Endothelial cell (in vitro differentiated cells): Measurements from ENCODE around the gene RBP3. TPM values are rescaled to one million over a fixed set of nuclear protein-coding genes. Genes with fewer than 3 reads are reported as not detected.

ENCODE experiments used
- DNase-seq: peaks from one replicate; pipeline ENCODE4 v3.0.0; 2021; ENCODE audit warnings: low spot score
- H3K27ac Mint-ChIP-seq: one replicate; pipeline ENCODE4 v1.8.0; 2021; ENCODE audit warnings: mixed read lengths, inconsistent platforms; ENCODE audit not compliant: unreplicated experiment
- H3K27me3 Mint-ChIP-seq: one replicate; pipeline ENCODE4 v1.8.0; 2021; ENCODE audit warnings: mild to moderate bottlenecking, moderate library complexity, mixed read lengths, inconsistent platforms; ENCODE audit not compliant: unreplicated experiment
- H3K36me3 Mint-ChIP-seq: one replicate; pipeline ENCODE4 v1.8.0; 2021; ENCODE audit warnings: mild to moderate bottlenecking, low read depth, mixed read lengths, inconsistent platforms; ENCODE audit not compliant: unreplicated experiment
- H3K4me1 Mint-ChIP-seq: one replicate; pipeline ENCODE4 v1.8.0; 2021; ENCODE audit warnings: mild to moderate bottlenecking, mixed read lengths, inconsistent platforms; ENCODE audit not compliant: unreplicated experiment
- H3K4me3 Mint-ChIP-seq: one replicate; pipeline ENCODE4 v1.8.0; 2021; ENCODE audit warnings: mild to moderate bottlenecking, mixed read lengths, inconsistent platforms; ENCODE audit not compliant: unreplicated experiment
- H3K9me3 Mint-ChIP-seq: one replicate; pipeline ENCODE4 v1.8.0; 2021; ENCODE audit warnings: mixed read lengths, inconsistent platforms; ENCODE audit not compliant: unreplicated experiment
- total RNA-seq: library from RNA; stranded (reverse); fragmentation: NEBNext Ultra II Directional; extraction: Animal tissue kit (Norgen Biotek cat#: 25700); gene quantifications from one replicate; pipeline ENCODE4 v1.2.1, GENCODE V29; 2021; ENCODE audit not compliant: unreplicated experiment
- TF ChIP-seq, protein P1 (sequence below): fragments of 200-600 bp; sonication (generic); IDR thresholded peaks from one replicate; pipeline ENCODE4 v1.5.0; 2021; ENCODE audit warnings: antibody characterized with exemption; ENCODE audit not compliant: unreplicated experiment

Gene RBP3
- total RNA-seq, 1 donor from 2014 or later = not detected

- TF ChIP-seq, protein P1, sequence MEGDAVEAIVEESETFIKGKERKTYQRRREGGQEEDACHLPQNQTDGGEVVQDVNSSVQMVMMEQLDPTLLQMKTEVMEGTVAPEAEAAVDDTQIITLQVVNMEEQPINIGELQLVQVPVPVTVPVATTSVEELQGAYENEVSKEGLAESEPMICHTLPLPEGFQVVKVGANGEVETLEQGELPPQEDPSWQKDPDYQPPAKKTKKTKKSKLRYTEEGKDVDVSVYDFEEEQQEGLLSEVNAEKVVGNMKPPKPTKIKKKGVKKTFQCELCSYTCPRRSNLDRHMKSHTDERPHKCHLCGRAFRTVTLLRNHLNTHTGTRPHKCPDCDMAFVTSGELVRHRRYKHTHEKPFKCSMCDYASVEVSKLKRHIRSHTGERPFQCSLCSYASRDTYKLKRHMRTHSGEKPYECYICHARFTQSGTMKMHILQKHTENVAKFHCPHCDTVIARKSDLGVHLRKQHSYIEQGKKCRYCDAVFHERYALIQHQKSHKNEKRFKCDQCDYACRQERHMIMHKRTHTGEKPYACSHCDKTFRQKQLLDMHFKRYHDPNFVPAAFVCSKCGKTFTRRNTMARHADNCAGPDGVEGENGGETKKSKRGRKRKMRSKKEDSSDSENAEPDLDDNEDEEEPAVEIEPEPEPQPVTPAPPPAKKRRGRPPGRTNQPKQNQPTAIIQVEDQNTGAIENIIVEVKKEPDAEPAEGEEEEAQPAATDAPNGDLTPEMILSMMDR = no peak
- Mint-ChIP-seq H3K27ac (no peak within 1 kb of the TSS), H3K4me3 (no peak within 1 kb of the TSS), H3K36me3 (no peaks in the 10 kb centered on the region), H3K4me1 (peaks cover 7% of the 10 kb centered on the region), H3K27me3 (peaks cover 2% of the 10 kb centered on the region), H3K9me3 (no peaks in the 10 kb centered on the region)
- DNase-seq = no peak
Observed at GRCh38 chr10:47322300-47323061, 25.7 kb upstream of the RBP3 start, which contains the start of gene GDF2. Gene GDF2, plus strand, starts transcription at chr10:47322454. Its CDS starts 215 bp downstream, at chr10:47322669.

DNA sequence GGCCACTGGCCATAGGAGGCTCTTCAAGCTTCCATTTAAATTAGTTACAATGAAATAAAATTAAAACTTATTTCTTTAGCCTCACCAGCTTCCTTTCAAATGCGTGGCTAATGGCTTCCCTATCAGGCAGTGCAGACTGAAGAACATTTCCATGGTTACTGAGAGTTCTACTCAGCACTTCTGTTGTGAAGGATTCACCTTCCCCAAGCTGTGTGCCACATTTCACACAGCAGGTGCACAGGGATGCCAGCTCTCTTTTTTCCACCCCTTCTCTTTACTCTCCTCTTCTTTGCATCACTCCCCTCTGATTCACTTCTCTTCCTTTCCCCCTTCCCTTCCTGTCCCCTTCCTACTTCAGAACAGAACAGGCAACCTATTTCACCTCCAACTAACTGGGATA lies 25.1 kb upstream of the RBP3 start:
- no peak for DNase-seq
- no peak overlapping the region for H3K4me3 Mint-ChIP-seq
- H3K9me3 Mint-ChIP-seq = no peaks in the 10 kb centered on the region
- H3K27me3 Mint-ChIP-seq = peaks cover 2% of the 10 kb centered on the region
- H3K4me1 Mint-ChIP-seq = peaks cover 7% of the 10 kb centered on the region
- no peak overlapping the region for H3K27ac Mint-ChIP-seq
- TF ChIP-seq, protein P1 = no peak
- H3K36me3 Mint-ChIP-seq = no peaks in the 10 kb centered on the region

DNA sequence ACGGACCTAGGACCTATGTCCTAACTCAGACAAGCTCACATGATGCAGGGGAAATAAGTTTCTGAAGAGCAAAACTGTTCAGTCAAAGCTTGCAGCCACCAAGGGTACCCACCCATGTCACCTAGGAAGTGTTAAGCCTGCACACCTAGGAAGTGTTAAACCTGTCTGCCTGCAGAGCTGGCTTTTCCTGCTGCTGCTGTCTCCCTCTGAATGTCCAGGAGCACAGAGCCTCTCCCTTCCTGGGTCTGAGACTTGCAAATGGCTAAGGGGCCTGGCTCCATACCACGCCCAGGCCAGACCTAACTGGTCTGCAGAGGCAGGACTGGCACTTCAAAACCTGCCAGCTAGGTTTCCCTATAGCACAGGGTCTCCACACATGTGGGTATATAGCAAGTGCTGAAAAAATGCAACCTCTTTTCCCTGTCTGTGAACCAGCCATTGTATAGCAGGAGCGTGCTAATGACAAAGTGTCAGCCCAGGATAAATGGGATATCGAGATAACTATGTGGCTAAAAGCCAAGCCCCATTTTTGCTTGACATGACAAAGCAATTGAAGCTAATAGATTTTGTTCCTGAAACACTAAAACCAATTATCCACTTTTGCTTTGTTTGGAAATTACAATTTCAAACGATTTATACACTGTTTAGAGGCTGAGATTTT lies 24.4 kb upstream of the RBP3 start:
- Mint-ChIP-seq H3K9me3 (no peaks in the 10 kb centered on the region), H3K4me1 (peaks cover 7% of the 10 kb centered on the region), H3K27ac (no peak overlapping the region), H3K36me3 (no peaks in the 10 kb centered on the region), H3K4me3 (no peak overlapping the region), H3K27me3 (peaks cover 2% of the 10 kb centered on the region)
- TF ChIP-seq, protein P1 = no peak
- no peak for DNase-seq

- DNase-seq = no peak
- TF ChIP-seq, protein P1 = no peak
- H3K4me3 Mint-ChIP-seq = no peak overlapping the region
Observed at GRCh38 chr10:47325303-47326291, 22.6 kb upstream of the RBP3 start.

More at GRCh38 chr10:47325303-47326291, 22.6 kb upstream of the RBP3 start:
- Mint-ChIP-seq H3K36me3 (no peaks in the 10 kb centered on the region), H3K4me1 (peaks cover 5% of the 10 kb centered on the region), H3K27ac (no peak overlapping the region), H3K27me3 (peaks cover 2% of the 10 kb centered on the region), H3K9me3 (no peaks in the 10 kb centered on the region)
